GM21786 (cell line): ENCODE data around the gene C19orf73.
A peak's percentile ranks its signal among the peaks of the same experiment; 100 is the strongest.
"Not testable (repeated sequence)": the region's sequence is repeated elsewhere in the genome, so short reads cannot be mapped to it uniquely, and the experiment has no call there.

ENCODE experiments used
- ATAC-seq: cut with Tn5 transposase; IDR thresholded peaks from one replicate; pipeline ENCODE4 v1.9.1; 2021; ENCODE audit not compliant: unreplicated experiment

The C19orf73 gene

GRCh38 chr19:49103331-49104085 lies 15.4 kb downstream of the C19orf73 start:
- no peak for ATAC-seq

- no peak for ATAC-seq
Observed at GRCh38 chr19:49102303-49102702, 16.6 kb downstream of the C19orf73 start.

- ATAC-seq, result no peak
Observed at GRCh38 chr19:49101160-49101559, 17.8 kb downstream of the C19orf73 start.

GRCh38 chr19:49098795-49099194 lies 20.1 kb downstream of the C19orf73 start:
- no peak for ATAC-seq

- no peak for ATAC-seq
Observed at GRCh38 chr19:49097453-49098288, 21.3 kb downstream of the C19orf73 start.

- no peak for ATAC-seq
Observed at GRCh38 chr19:49094505-49095482, 24.1 kb downstream of the C19orf73 start.

- ATAC-seq, result no peak
Observed at GRCh38 chr19:49092686-49093085, 26.3 kb downstream of the C19orf73 start.

- ATAC-seq, result no peak
Observed at GRCh38 chr19:49091391-49092038, 27.4 kb downstream of the C19orf73 start.

GRCh38 chr19:49086296-49086695 lies 32.6 kb downstream of the C19orf73 start:
- ATAC-seq, result no peak

- no peak for ATAC-seq
Observed at GRCh38 chr19:49085868-49086232, 33.1 kb downstream of the C19orf73 start.

GRCh38 chr19:49085020-49085867 lies 33.7 kb downstream of the C19orf73 start, which contains the start of gene SNRNP70:
Gene SNRNP70 (plus strand): TSS chr19:49085451. CDS start chr19:49086415, 964 bp downstream.
- peak; percentile 86 for ATAC-seq

- no peak for ATAC-seq
Observed at GRCh38 chr19:49084206-49085019, 34.5 kb downstream of the C19orf73 start.

GRCh38 chr19:49081273-49081672 lies 37.7 kb downstream of the C19orf73 start:
- no peak for ATAC-seq

GRCh38 chr19:49080392-49080791 lies 38.6 kb downstream of the C19orf73 start:
- no peak for ATAC-seq

- ATAC-seq, result not testable (repeated sequence)
Observed at GRCh38 chr19:49074869-49075268, 44.1 kb downstream of the C19orf73 start.

- ATAC-seq, result no peak
Observed at GRCh38 chr19:49073514-49074378, 45.2 kb downstream of the C19orf73 start.

GRCh38 chr19:49071860-49072547 lies 46.9 kb downstream of the C19orf73 start:
- ATAC-seq, result no peak
